H9 (cell line): ENCODE measurements around the gene GDI1. TPM values are rescaled to one million over a fixed set of nuclear protein-coding genes. Genes with fewer than 3 reads are reported as not detected.

ENCODE experiments used
- DNase-seq: peaks from one replicate; pipeline ENCODE4 v3.0.0-alpha.2; 2017
- H2AFZ ChIP-seq: one replicate; pipeline ENCODE4 v1.6.1; 2013; ENCODE audit warnings: mild to moderate bottlenecking, low read length, control low read depth, moderate library complexity
- H2AK5ac ChIP-seq: 2 replicates; pipeline ENCODE4 v1.6.1; 2013; ENCODE audit warnings: low read length, control low read depth, mixed read lengths; ENCODE audit not compliant: insufficient read length
- H2BK120ac ChIP-seq: one replicate; pipeline ENCODE4 v1.6.1; 2013; ENCODE audit warnings: low read depth, mild to moderate bottlenecking, low read length, control low read depth, inconsistent platforms; ENCODE audit not compliant: poor library complexity, severe bottlenecking
- H2BK12ac ChIP-seq: 2 replicates; pipeline ENCODE4 v1.6.1; 2013; ENCODE audit warnings: low read length, control low read depth, mixed read lengths, low read depth; ENCODE audit not compliant: insufficient read length
- H2BK15ac ChIP-seq: 2 replicates; pipeline ENCODE4 v1.6.1; 2013; ENCODE audit warnings: low read depth, low read length, control low read depth
- H2BK20ac ChIP-seq: one replicate; pipeline ENCODE4 v1.6.1; 2013; ENCODE audit warnings: low read depth, mild to moderate bottlenecking, low read length, control low read depth, inconsistent platforms; ENCODE audit not compliant: poor library complexity, severe bottlenecking
- H2BK5ac ChIP-seq: 2 replicates; pipeline ENCODE4 v1.6.1; 2013; ENCODE audit warnings: low read length, control low read depth, mixed read lengths; ENCODE audit not compliant: insufficient read length
- H3K14ac ChIP-seq: 2 replicates; pipeline ENCODE4 v1.6.1; 2013; ENCODE audit warnings: low read length, control low read depth; ENCODE audit not compliant: insufficient read depth
- H3K18ac ChIP-seq: 2 replicates; pipeline ENCODE4 v1.6.1; 2013; ENCODE audit warnings: low read depth, mild to moderate bottlenecking, mixed read lengths, low read length, control low read depth; ENCODE audit not compliant: insufficient read length
- H3K23ac ChIP-seq: 2 replicates; pipeline ENCODE4 v1.6.1; 2013; ENCODE audit warnings: low read length, control low read depth, mixed read lengths, low read depth; ENCODE audit not compliant: insufficient read length
- H3K23me2 ChIP-seq: 2 replicates; pipeline ENCODE4 v1.6.1; 2013; ENCODE audit warnings: low read depth, mild to moderate bottlenecking, mixed read lengths, low read length, control low read depth; ENCODE audit not compliant: insufficient read length, poor library complexity, severe bottlenecking
- H3K27ac ChIP-seq: 2 replicates; pipeline ENCODE4 v1.5.1; 2013; ENCODE audit warnings: low read length, control low read depth, mixed read lengths, low read depth; ENCODE audit not compliant: insufficient read length
- H3K27me3 ChIP-seq: 2 replicates; pipeline ENCODE4 v1.6.1; 2013; ENCODE audit warnings: low read length, control low read depth, inconsistent platforms; ENCODE audit not compliant: insufficient read depth
- H3K4ac ChIP-seq: 2 replicates; pipeline ENCODE4 v1.6.1; 2013; ENCODE audit warnings: low read depth, mild to moderate bottlenecking, control low read depth, inconsistent platforms, low read length, moderate library complexity
- H3K4me1 ChIP-seq: 2 replicates; pipeline ENCODE4 v1.6.1; 2013; ENCODE audit warnings: low read length, control low read depth, inconsistent platforms; ENCODE audit not compliant: insufficient read depth
- H3K4me2 ChIP-seq: 2 replicates; pipeline ENCODE4 v1.6.1; 2013; ENCODE audit warnings: low read length, control low read depth, mixed read lengths; ENCODE audit not compliant: insufficient read length, insufficient read depth
- H3K56ac ChIP-seq: 2 replicates; pipeline ENCODE4 v1.6.1; 2013; ENCODE audit warnings: low read depth, mild to moderate bottlenecking, mixed read lengths, low read length, control low read depth; ENCODE audit not compliant: insufficient read length
- H3K79me1 ChIP-seq: 2 replicates; pipeline ENCODE4 v1.6.1; 2013; ENCODE audit warnings: low read depth, mild to moderate bottlenecking, moderate library complexity, low read length, control low read depth, inconsistent platforms; ENCODE audit not compliant: insufficient read depth, poor library complexity, severe bottlenecking
- H3K79me2 ChIP-seq: 2 replicates; pipeline ENCODE4 v1.6.1; 2013; ENCODE audit warnings: low read length, control low read depth, inconsistent platforms; ENCODE audit not compliant: insufficient read depth
- H3K9ac ChIP-seq: 2 replicates; pipeline ENCODE4 v1.6.1; 2013; ENCODE audit warnings: low read length, control low read depth, mixed read lengths; ENCODE audit not compliant: insufficient read length; ENCODE audit errors: extremely low read depth
- H3K9me3 ChIP-seq: one replicate; pipeline ENCODE4 v1.6.1; 2013; ENCODE audit warnings: low read depth, low read length, inconsistent platforms; ENCODE audit not compliant: control insufficient read depth
- H3T11ph ChIP-seq: one replicate; pipeline ENCODE4 v1.6.1; 2013; ENCODE audit warnings: mild to moderate bottlenecking, low read length, control low read depth, inconsistent platforms
- H4K20me1 ChIP-seq: one replicate; pipeline ENCODE4 v1.6.1; 2013; ENCODE audit not compliant: control insufficient read depth, insufficient read length, insufficient read depth
- H4K5ac ChIP-seq: 2 replicates; pipeline ENCODE4 v1.6.1; 2013; ENCODE audit warnings: low read depth, mild to moderate bottlenecking, mixed read lengths, low read length, control low read depth; ENCODE audit not compliant: insufficient read length
- H4K8ac ChIP-seq: replicated peaks from 2 replicates; pipeline ENCODE4 v1.6.1; 2013; ENCODE audit warnings: low read length, control low read depth, mixed read lengths, low read depth; ENCODE audit not compliant: insufficient read length
- H4K91ac ChIP-seq: 2 replicates; pipeline ENCODE4 v1.6.1; 2013; ENCODE audit warnings: low read depth, mild to moderate bottlenecking, moderate library complexity, mixed read lengths, low read length, control low read depth; ENCODE audit not compliant: insufficient read length
- H3K27ac Mint-ChIP-seq, 3 experiments: 2 replicates in 2 of 3; 3 replicates in 1 of 3; pipeline ENCODE4 v1.8.0; 2020 to 2021; ENCODE audit warnings: mixed read lengths in 3 of 3, mild to moderate bottlenecking in 1 of 3, moderate library complexity in 1 of 3
- H3K27me3 Mint-ChIP-seq: 2 replicates; pipeline ENCODE4 v1.8.0; 2021; ENCODE audit warnings: low read depth, mild to moderate bottlenecking, moderate library complexity, mixed read lengths
- H3K36me3 Mint-ChIP-seq, 3 experiments: 2 replicates in 2 of 3; 3 replicates in 1 of 3; pipeline ENCODE4 v1.8.0; 2020 to 2021; ENCODE audit warnings: low read depth in 3 of 3, mixed read lengths in 3 of 3; ENCODE audit not compliant: insufficient read depth in 1 of 3
- H3K4me1 Mint-ChIP-seq, 2 experiments: 2 replicates each; pipeline ENCODE4 v1.8.0; 2020; ENCODE audit warnings: mixed read lengths in 2 of 2
- H3K4me3 Mint-ChIP-seq, 2 experiments: 2 replicates in 1 of 2; 3 replicates in 1 of 2; pipeline ENCODE4 v1.8.0; 2020 to 2021; ENCODE audit warnings: mild to moderate bottlenecking in 2 of 2, mixed read lengths in 2 of 2, moderate library complexity in 1 of 2
- H3K9me3 Mint-ChIP-seq, 2 experiments: 2 replicates in 1 of 2; 3 replicates in 1 of 2; pipeline ENCODE4 v1.8.0; 2020; ENCODE audit warnings: mild to moderate bottlenecking in 2 of 2, mixed read lengths in 2 of 2, moderate library complexity in 1 of 2
- CTCF ChIP-seq: fragments of 200-600 bp; sonication (generic); conservative IDR thresholded peaks from 3 replicates; pipeline ENCODE4 v1.8.0; 2021; ENCODE audit warnings: antibody characterized with exemption, mild to moderate bottlenecking
- WGBS: extraction: QIAGEN DNeasy Blood & Tissue Kit; methylation state at CpG from one replicate; pipeline ENCODE4 v1.1.7; 2013; ENCODE audit warnings: missing lambda C conversion rate, low lambda C conversion rate, mixed read lengths; ENCODE audit not compliant: insufficient read length; ENCODE audit errors: extremely low coverage; 5-methylcytosine and 5-hydroxymethylcytosine counted together
- total RNA-seq: library from RNA; stranded (reverse); gene quantifications from 2 replicates; pipeline ENCODE4 v1.2.1, GENCODE V29; 2021

The GDI1 gene
- total RNA-seq, 1 experiment from 2014 or later: 111 TPM

- no peak overlapping the region for H2AK5ac ChIP-seq
- no peak overlapping the region for H3K18ac ChIP-seq
- WGBS: no CpG with 5 or more reads among the region's 8 CpGs
- H3K23me2 ChIP-seq: peaks cover 4% of the 10 kb centered on the region
- H4K20me1 ChIP-seq: no peaks in the 10 kb centered on the region
- H3K23ac ChIP-seq: no peak overlapping the region
- no peak overlapping the region for H3T11ph ChIP-seq
- no peak overlapping the region for H2AFZ ChIP-seq
- H3K4ac ChIP-seq: no peak overlapping the region
- no peak overlapping the region for H4K5ac ChIP-seq
- no peaks in the 10 kb centered on the region for H3K27me3 ChIP-seq
- Mint-ChIP-seq H3K27ac (no peak overlapping the region), H3K36me3 (peaks cover 17 to 35% (median 21%) of the 10 kb centered on the region in 3 experiments), H3K27me3 (no peaks in the 10 kb centered on the region), H3K4me3 (no peak overlapping the region; a peak in 2 of 5 replicates), H3K4me1 (peaks cover 10 to 15% of the 10 kb centered on the region in 2 experiments), H3K9me3 (peaks cover 51 to 63% of the 10 kb centered on the region in 2 experiments)
- H3K14ac ChIP-seq: no peak overlapping the region
- no peak overlapping the region for H3K27ac ChIP-seq
- no peak overlapping the region for H2BK12ac ChIP-seq
- H2BK120ac ChIP-seq: no peak overlapping the region
- TF ChIP-seq CTCF: no peak
- no peaks in the 10 kb centered on the region for H3K79me1 ChIP-seq
- H3K56ac ChIP-seq: no peak overlapping the region
- H2BK5ac ChIP-seq: no peak overlapping the region
- no peak overlapping the region for H4K91ac ChIP-seq
- H3K9me3 ChIP-seq: peaks cover 24% of the 10 kb centered on the region
- no peak for DNase-seq
- no peaks in the 10 kb centered on the region for H3K4me1 ChIP-seq
- H2BK15ac ChIP-seq: no peak overlapping the region
- H4K8ac ChIP-seq: no peak overlapping the region
- no peak overlapping the region for H2BK20ac ChIP-seq
- H3K9ac ChIP-seq: no peak overlapping the region
- no peak overlapping the region for H3K4me2 ChIP-seq
- H3K79me2 ChIP-seq: no peaks in the 10 kb centered on the region
These were observed 23.8 kb upstream of the GDI1 start for GRCh38 chrX:154413142-154413541.
